Mesodermal cell (in vitro differentiated cells): ENCODE results near the gene SOBP.
A peak's percentile ranks its signal among the peaks of the same experiment; 100 is the strongest.

Experiments used
- H3K27ac ChIP-seq: 2 replicates; pipeline ENCODE4 v1.7.0; 2013; ENCODE audit warnings: mild to moderate bottlenecking, low read depth, low read length, moderate library complexity; ENCODE audit not compliant: severe bottlenecking
- H3K36me3 ChIP-seq: 2 replicates; pipeline ENCODE4 v1.7.1; 2013; ENCODE audit warnings: mild to moderate bottlenecking, low read length, moderate library complexity; ENCODE audit not compliant: control insufficient read depth, insufficient read depth
- H3K4me1 ChIP-seq: one replicate; pipeline ENCODE4 v1.7.1; 2013; ENCODE audit warnings: mild to moderate bottlenecking, low read length; ENCODE audit not compliant: insufficient read depth, control insufficient read depth, poor library complexity, severe bottlenecking
- H3K4me3 ChIP-seq: 2 replicates; pipeline ENCODE4 v1.7.0; 2013; ENCODE audit warnings: low read length, control low read depth, mild to moderate bottlenecking; ENCODE audit not compliant: insufficient read depth, poor library complexity, severe bottlenecking; ENCODE audit errors: extremely low read depth
- H3K9me3 ChIP-seq: 2 replicates; pipeline ENCODE4 v1.7.1; 2013; ENCODE audit warnings: mild to moderate bottlenecking, low read length, moderate library complexity; ENCODE audit not compliant: control insufficient read depth
- WGBS, 2 experiments: methylation state at CpG; one replicate each; pipeline ENCODE4 v1.1.5; 2013; ENCODE audit warnings: missing lambda C conversion rate in 2 of 2; ENCODE audit not compliant: insufficient coverage in 2 of 2; 5-methylcytosine and 5-hydroxymethylcytosine counted together

The SOBP gene

DNA sequence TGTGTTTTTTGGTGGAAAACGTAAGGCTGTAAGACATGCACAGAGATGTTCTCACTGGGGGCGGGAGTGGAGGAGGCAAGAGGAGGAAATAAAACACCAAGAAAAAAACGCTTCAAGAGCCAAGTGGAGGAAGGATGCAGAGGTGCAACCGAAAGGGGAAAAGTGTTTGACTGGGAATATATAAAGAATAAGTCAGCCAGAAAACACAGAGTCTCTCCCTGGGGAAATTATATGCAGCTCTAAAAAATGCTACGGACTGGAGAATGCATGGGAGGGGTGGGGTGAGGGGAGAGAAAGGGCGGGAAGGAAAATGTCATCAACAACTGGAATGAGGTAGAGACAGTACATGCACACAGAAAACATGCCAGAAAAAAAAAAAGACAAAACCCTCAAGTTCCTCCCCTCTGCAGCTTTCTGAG, 200.7 kb downstream of the SOBP start:
- H3K4me3 ChIP-seq = no peak overlapping the region
- no peaks in the 10 kb centered on the region for H3K36me3 ChIP-seq
- no peak overlapping the region for H3K27ac ChIP-seq
- WGBS, 2 experiments = 80 to 89% methylated on average over 3 to 6 of the region's 6 CpGs
- no peaks in the 10 kb centered on the region for H3K9me3 ChIP-seq
- H3K4me1 ChIP-seq = no peaks in the 10 kb centered on the region

DNA sequence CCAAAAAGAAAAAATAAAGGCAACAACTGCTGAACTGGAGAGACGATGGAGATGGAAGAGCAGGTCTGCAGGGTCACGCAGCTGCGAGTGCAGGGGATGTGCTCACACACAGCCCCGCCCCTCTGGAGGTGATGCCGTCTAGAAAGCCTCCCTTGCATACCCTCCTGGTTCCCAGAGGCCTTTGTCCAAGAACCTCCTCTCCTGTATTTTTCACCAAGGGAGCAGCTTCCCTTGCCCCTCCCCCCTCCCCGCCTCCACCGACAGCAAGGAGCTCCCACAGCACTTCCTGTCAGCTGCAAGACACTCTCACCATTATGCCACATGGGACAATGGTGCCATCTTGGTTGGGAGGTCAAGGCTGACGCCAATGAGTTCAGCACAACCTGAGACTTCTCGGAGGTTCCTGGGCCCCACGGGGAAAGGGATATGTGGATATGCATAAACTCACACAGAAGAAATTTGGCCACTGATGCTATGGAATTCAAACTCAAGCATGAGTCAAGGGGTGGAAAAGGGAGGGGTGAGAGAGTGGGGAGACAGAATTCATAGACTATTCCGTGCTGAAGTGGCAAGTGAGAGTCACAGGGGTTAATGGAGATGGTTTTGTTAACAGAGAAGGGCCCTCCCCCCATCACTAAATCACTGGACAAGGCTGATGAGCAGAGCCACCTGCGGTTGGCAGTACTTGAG, 201.3 kb downstream of the SOBP start:
- no peak overlapping the region for H3K4me3 ChIP-seq
- no peak overlapping the region for H3K27ac ChIP-seq
- no peaks in the 10 kb centered on the region for H3K4me1 ChIP-seq
- no peaks in the 10 kb centered on the region for H3K9me3 ChIP-seq
- 80 to 87% methylated on average over 7 to 8 of the region's 12 CpGs for WGBS, 2 experiments
- H3K36me3 ChIP-seq = no peaks in the 10 kb centered on the region

DNA sequence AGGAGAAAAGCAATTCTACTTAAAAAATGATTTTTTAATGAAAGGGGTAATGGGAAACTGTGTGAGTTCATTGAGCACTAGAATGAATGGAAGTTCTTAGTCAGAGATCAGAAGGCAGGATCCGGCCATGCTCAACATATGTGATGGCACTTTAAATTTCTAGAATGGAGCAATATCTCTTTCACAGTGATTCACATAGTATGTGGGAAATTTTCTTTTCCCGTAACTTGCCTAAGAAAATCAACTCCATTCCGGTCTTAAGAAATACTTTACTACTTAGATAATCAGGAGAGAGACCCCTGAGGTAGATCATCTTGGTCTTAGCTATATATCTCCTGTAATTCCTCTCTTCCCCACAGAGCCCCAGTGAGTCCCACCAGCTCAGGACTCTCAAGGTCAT, 202.4 kb downstream of the SOBP start:
- Histone ChIP-seq H3K36me3 (no peaks in the 10 kb centered on the region), H3K27ac (no peak overlapping the region), H3K9me3 (no peaks in the 10 kb centered on the region), H3K4me1 (no peaks in the 10 kb centered on the region), H3K4me3 (no peak overlapping the region)
- 80 to 86% methylated on average over 1 of the region's 3 CpGs for WGBS, 2 experiments

DNA sequence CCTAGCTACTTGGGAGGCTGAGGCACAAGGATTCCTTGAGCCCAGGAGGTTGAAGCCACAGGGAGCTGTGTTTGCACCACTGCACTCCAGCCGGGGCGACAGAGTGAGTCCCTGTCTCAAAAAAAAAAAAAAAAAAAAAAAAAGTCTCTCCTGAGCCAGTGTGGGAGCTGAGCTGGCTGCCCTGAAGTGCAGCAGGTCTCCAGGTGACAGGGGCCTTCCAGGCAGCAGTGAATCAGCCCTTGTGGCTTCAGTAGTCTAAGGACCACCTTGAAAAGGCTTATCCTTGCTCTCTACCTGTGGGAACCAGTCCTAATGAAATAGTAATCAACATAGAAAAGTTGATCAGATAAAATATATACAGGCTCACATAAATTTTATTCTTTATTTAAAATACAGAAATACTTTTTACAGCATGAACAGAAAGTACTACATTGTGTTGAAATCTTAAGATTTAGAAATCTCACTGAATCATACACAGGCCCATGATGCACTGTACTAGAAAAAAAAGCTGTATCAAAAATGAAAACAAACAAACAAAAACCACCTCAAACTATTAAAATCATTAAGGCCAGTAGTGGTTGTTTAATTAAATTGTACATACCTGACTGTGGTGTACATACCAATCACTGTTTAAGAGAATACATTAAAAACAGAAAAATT, 205.3 kb downstream of the SOBP start:
- Histone ChIP-seq H3K27ac (no peak overlapping the region), H3K4me3 (no peak overlapping the region), H3K36me3 (no peaks in the 10 kb centered on the region), H3K4me1 (peaks cover 11% of the 10 kb centered on the region), H3K9me3 (no peaks in the 10 kb centered on the region)
- no CpG with 5 or more reads among the region's 2 CpGs for WGBS, 2 experiments

DNA sequence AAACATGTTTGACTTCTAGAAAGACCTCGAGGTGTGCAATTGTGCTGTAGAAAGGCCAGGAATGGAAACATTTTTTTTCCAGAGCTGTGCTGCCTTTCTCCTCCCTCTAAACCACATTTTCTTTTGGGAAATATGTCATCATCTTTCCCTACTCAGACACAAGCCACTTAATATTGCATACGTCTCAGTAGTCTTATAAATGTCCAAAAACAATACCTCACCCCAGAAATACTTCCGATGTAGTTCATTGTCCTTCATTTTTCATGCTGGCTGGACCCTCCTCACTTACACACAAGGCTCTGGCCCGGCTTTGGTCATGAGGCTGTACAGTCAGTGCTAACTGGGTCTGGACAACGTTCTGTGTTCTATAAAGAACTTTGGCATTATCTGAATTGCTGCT, 207.8 kb downstream of the SOBP start:
- Histone ChIP-seq H3K4me1 (peaks cover 11% of the 10 kb centered on the region), H3K27ac (no peak overlapping the region), H3K36me3 (no peaks in the 10 kb centered on the region), H3K9me3 (no peaks in the 10 kb centered on the region), H3K4me3 (no peak overlapping the region)
- 92 to 93% methylated on average over 3 to 5 of the region's 5 CpGs for WGBS, 2 experiments

DNA sequence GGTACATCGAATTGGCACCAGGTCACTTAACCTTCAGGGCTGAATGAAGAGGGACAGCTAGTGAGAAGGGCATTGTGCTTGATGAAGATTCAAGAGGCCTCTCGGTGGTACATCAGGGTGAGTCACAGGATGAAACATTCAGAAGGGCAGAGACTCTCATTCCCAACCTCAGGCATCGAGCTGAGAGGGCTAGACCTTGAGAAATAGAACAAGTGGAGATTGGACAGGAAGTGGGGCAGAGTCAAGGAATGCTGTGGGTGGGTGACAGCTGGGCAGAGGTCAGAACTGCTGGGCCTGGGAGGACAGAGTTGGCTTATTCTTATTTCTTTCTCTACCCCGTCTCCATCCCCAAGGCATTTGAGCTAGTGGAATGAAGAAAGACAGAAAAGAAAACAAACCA, 208.2 kb downstream of the SOBP start:
- Histone ChIP-seq H3K27ac (peak overlapping the region; percentile 32), H3K36me3 (no peaks in the 10 kb centered on the region), H3K9me3 (no peaks in the 10 kb centered on the region), H3K4me3 (no peak overlapping the region), H3K4me1 (peaks cover 11% of the 10 kb centered on the region)
- 73 to 89% methylated on average over 2 to 3 of the region's 4 CpGs for WGBS, 2 experiments

DNA sequence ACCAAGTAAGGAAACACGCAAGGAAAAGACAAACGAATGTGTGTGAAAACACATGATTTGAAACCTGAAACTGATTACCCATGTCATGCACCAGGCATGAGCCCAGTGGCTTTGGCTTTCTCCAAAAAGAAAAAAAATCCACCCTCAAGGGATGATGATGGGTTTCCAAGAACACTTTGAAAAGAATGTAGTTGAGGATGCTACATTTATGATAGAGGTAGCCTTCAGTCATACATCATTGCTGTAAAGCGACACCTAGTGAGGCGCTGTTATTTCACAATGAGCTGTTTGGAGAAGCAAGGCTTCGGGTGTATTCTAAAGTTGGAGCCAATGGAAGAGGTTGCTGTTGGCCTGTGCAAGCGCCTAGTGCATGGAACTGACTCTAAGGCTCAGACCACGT, 209.3 kb downstream of the SOBP start:
- no peaks in the 10 kb centered on the region for H3K9me3 ChIP-seq
- WGBS, 2 experiments = 97 to 100% methylated on average over 5 to 7 of the region's 7 CpGs

DNA sequence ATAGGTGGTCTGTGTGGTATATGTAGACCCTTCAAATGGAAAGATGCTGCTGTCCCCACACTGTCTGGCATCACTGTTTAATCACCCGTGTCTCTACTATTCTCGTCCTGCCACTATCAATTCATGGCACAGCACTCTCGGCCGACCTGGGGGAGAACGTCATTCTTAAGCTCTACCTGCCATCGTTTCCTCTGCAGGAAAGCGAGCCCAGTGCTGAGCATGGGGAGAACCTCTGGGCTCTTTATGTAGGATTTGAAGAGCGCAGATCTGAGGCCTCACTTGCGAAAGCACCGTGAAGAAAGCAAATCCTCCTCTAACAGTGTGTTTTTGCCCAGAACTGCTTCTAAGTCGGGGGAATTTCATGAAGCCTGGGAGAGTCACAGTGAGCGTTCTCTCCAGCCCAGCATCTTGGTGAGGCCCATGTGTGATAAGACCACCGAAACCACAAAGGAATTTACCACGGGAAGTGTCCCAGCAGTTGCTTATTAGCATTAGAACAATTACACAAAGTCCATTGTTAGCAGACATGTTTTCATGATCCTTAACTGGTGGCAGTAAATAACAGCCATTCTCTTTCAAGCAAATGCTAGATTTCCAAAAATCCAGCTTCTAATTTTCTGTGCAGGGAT, 209.9 kb downstream of the SOBP start:
- Histone ChIP-seq H3K4me3 (no peak overlapping the region), H3K4me1 (peaks cover 11% of the 10 kb centered on the region), H3K36me3 (no peaks in the 10 kb centered on the region), H3K9me3 (no peaks in the 10 kb centered on the region), H3K27ac (no peak overlapping the region)
- WGBS, 2 experiments = 72 to 77% methylated on average over 7 to 13 of the region's 14 CpGs

More for the DNA sequence above, 209.3 kb downstream of the SOBP start:
- Histone ChIP-seq H3K4me3 (no peak overlapping the region), H3K36me3 (no peaks in the 10 kb centered on the region), H3K27ac (no peak overlapping the region), H3K4me1 (peaks cover 11% of the 10 kb centered on the region)

DNA sequence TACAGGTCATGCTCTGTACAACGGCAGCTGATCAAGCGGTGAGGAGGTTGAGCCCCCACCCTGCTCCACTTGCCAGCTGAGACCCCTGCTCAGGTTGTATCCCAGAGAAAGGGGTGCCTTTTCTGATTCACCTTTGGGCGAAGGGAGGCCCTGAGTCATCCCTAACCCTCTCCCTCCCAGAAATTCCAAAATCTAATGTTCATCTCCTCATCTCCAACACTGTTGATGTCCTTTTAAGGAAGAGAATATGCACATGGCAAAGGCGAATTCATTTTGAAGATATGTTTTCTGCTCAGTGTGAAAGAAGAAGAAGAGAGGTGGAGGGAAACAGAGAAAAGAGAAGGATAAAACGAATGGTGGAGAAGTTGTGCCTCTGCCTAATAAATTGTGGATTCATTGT, 213.7 kb downstream of the SOBP start:
- Histone ChIP-seq H3K4me1 (peaks cover under 1% of the 10 kb centered on the region), H3K27ac (no peak overlapping the region), H3K4me3 (no peak overlapping the region), H3K36me3 (no peaks in the 10 kb centered on the region), H3K9me3 (no peaks in the 10 kb centered on the region)
- WGBS, 2 experiments = 88 to 89% methylated on average over 4 of the region's 5 CpGs

DNA sequence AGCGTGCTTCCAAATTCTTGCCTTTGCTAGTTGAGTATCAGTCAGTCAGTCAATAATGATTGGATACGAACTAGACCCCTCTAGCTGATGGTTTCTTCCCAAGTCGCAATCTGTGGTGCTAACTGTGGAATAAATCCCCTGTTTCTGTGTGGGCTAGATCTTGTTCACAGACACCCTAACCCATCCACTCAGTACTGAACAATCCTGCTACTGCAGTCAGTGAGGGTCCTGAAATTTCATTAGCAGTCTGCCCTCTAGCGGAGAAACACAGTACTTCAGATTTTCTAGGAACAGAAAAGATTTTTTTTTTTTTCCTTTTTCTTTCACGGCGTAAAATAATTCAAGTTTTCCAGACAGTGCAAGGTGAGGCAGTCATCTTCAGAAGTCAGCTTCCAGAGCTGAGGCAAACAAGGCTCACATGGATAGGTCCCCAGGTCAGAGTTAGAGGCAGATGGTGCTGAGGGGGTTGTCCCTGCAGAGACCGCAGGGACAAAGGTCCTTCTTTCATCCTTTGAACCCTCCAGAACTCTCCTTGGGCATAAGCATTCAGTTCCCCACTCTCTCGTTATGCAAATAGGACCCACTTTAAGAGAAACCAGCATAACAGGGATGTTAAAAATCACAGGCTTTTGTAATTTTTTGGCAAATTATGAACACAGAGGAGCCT, 214.6 kb downstream of the SOBP start:
- Histone ChIP-seq H3K4me1 (no peaks in the 10 kb centered on the region), H3K27ac (no peak overlapping the region)
- WGBS, 2 experiments = 50% methylated on average over 2 to 6 of the region's 8 CpGs

More for the DNA sequence above, 214.6 kb downstream of the SOBP start:
- Histone ChIP-seq H3K4me3 (no peak overlapping the region), H3K36me3 (no peaks in the 10 kb centered on the region), H3K9me3 (no peaks in the 10 kb centered on the region)
